Right renal cortex interstitium (tissue), 3 donors: ENCODE measurements around the gene MISP3. TPM values are rescaled to one million over a fixed set of nuclear protein-coding genes. Genes with fewer than 3 reads are reported as not detected.
A peak's percentile ranks its signal among the peaks of the same experiment; 100 is the strongest.

Source experiments
- DNase-seq, 3 donors: peaks; one replicate each; pipeline ENCODE4 v3.0.0-alpha.2; 2013; ENCODE audit warnings: low read depth in 3 of 3, low spot score in 2 of 3
- polyA plus RNA-seq, 3 donors: library from polyadenylated mRNA; unstranded; fragments of 120-200 nt; gene quantifications; one replicate each; pipeline ENCODE4 v1.2.1, GENCODE V29; 2013; ENCODE audit not compliant: insufficient read length in 3 of 3

MISP3 gene
- polyA plus RNA-seq, 3 donors = 4.7 to 7.0 (median 5.0) TPM

DNA sequence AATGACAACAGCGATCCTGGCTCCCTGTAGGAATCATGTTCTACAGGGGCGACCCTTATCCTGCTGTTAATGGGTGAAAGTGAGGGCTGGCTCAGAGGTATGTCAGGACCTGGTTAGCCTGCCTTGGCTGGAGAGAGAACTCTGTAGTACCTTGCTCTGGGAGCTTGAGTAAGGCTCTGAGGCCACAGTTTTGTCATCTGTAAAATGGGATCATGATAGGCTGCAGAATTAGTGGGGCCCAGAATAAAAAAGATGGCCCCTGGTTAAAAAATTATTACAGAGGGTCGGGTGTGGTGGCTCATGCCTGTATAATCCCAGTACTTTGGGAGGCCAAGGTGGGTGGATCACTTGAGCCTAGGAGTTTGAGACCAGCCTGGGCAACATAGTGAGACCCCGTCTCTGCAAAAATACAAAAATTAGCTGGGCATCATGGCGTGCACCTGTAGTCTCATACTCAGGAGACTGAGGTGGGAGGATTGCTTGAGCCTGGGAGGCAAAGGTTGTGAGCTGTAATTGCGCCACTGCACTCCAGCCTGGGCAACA is 28.5 kb downstream of the MISP3 start:
- DNase-seq = no peak

- no peak for DNase-seq
Observed at GRCh38 chr19:14102102-14102696, 29.6 kb downstream of the MISP3 start.

- no peak for DNase-seq
Observed at GRCh38 chr19:14102756-14103155, 30.2 kb downstream of the MISP3 start.

DNA sequence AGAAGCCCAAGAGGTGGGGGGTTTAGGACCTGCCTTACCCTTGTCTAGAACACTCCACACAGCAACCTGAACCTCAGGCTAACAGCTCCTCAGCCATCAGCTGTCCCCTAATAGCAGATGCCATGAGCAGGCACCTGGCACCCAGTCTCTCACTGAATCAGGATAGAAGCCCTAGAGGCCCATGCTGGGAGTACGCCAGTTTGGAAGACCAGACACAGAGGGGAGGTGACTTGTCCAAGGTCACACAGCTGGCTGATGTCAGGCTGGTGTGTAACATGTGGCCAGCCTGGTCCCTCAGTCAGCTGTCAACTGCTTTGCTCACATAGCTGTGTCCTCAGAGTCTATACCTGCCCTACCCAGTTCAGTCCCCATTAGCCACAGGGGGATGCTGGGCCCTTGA is 30.7 kb downstream of the MISP3 start:
- DNase-seq = no peak

- DNase-seq = no peak
Observed at GRCh38 chr19:14105680-14106079, 33.1 kb downstream of the MISP3 start.

GRCh38 chr19:14106840-14107239 is 34.3 kb downstream of the MISP3 start:
- DNase-seq = no peak

- DNase-seq = no peak
Observed at GRCh38 chr19:14107581-14108461, 35.2 kb downstream of the MISP3 start.

DNA sequence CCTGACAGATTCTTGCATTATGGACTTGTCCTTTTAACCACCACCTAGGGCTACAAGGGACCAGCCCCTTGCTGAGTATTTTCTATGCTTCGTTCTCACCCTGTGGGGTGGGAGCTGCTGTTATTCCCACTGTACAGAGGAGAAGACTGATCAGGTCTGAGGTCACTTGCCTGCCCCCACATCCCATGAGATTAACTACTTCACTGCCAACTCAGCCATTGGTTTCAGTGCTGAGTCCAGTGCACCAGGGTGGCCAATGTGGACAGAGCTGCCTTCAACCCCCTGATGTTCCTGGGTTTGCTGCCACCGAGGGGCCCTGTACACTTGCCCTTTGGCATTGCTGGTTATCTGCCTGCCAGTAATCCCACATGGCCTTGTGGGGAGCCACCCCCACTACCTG is 38.1 kb downstream of the MISP3 start:
- no peak for DNase-seq

- DNase-seq = no peak
Observed at GRCh38 chr19:14111486-14111885, 38.9 kb downstream of the MISP3 start.

DNA sequence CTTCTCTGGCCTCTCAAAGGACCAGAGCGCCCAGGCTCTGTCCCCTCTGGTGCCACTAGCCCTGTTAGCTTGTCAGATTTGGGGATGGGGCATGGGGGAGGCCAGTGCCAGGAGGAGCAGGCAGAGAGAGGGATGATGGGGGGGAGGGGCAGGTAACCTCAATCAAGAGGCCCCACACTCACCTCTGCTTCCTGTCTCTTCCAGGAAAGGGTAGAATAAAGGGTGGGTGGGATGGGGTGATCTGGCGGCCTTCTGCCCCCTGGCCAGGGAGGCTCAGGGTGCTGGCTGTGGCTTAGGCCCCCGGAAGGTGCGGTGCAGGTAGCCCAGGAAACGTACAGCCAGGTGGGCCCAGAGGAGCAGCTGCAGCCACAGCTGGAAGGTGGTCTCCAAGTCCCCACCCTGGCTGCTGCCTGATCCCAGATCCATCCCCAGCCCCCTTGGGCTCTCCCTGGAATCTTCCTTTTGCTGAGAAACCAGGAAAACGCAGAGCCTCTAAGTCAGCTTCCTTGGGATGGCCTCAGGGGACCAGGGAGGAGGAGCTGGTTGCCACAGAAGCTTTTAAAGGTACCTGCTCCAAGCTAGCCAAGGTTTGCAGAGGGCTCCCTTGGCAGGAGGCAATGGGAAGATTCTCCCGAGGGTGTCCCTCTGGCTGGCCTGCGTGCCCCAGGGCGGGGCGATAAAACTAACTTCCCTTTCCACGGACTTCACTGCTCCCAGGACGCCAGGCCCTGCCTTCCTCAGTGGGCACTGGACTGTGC is 39.6 kb downstream of the MISP3 start:
- no peak for DNase-seq

GRCh38 chr19:14112809-14113385 is 40.3 kb downstream of the MISP3 start:
- no peak for DNase-seq

GRCh38 chr19:14113762-14114414 is 41.3 kb downstream of the MISP3 start:
- DNase-seq = no peak

GRCh38 chr19:14114439-14114838 is 41.9 kb downstream of the MISP3 start:
- DNase-seq = no peak

DNA sequence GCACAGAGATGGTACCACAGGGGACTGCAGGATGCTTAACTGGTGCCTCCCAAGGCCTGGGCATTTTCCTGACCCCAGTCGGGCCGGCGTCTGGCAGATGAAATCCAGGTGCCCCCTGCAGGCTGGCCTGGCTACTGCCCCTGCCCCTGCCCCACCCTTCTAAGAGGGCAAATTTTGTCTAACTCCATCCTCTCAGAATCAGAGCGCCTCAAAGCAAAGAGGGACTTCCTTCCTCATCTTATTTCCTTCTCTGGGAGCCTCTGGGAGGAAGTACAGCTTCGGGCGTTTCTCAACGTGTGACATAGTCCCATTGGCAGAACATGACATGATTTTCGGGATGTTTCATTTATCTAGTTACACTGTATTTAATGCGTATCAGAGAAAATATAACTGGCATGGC is 42.3 kb downstream of the MISP3 start:
- no peak for DNase-seq

GRCh38 chr19:14115756-14116155 is 43.2 kb downstream of the MISP3 start:
- no peak for DNase-seq

- DNase-seq = no peak
Observed at GRCh38 chr19:14116525-14116917, 43.9 kb downstream of the MISP3 start.

DNA sequence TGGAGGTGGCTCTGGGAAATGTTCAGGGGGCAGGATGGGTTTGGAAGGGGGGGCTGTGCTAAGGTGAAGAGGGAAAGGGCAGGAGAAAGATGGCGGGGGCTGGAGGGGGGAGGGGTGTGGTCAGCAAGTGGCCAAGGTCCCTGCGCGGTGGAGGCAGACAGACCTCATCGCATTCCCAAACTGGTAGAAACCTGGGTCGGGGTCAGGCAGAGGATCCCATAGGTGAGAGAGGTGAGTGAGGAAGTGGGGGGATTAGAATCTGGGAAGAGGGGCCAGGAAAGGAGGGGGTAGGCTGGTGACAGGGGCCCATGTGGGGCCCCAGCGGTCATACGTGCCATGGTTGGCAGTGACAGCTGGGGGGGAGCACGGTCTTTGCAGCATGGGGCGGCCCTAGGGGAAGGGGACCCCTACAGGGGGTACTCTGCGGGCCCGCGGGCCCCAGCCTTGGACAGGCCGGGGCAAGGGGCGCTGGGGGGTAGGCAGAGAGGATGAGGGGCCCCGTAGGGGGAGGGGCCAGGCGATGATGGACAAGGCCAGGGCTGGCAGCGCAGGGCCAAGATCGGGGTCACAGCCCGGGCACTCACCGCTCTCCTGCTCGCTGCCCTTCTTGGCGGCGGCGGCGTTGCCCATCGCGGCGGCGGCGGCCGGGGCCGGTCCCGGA is 44.5 kb downstream of the MISP3 start:
- no peak for DNase-seq

- DNase-seq = peak; percentile 88 to 96 (median 92)
Observed at GRCh38 chr19:14117668-14118164, 45.1 kb downstream of the MISP3 start, which contains the start of gene PRKACA. PRKACA (minus strand) TSS chr19:14117762; CDS start chr19:14117547, 215 bp downstream.
